Pancreas (tissue), 10 donors: Measurements from ENCODE around the gene DEFB129. TPM values are rescaled to one million over a fixed set of nuclear protein-coding genes. Genes with fewer than 3 reads are reported as not detected.
"Not testable (repeated sequence)": the region's sequence is repeated elsewhere in the genome, so short reads cannot be mapped to it uniquely, and the experiment has no call there.

ENCODE experiments used
- ATAC-seq, 4 donors: fragments of 200-7000 bp; cut with Tn5 transposase; one replicate each; pipeline versions ENCODE4 v1.8.0 to v1.9.1; 2020; ENCODE audit warnings: mild to moderate bottlenecking in 4 of 4, moderate library complexity in 4 of 4
- DNase-seq, 6 donors: peaks; one replicate each; pipeline ENCODE4 v3.0.0-alpha.2; 2020
- FAIRE-seq: peaks from 2 replicates; lab custom pipeline; 2012; peaks lifted over from hg19 to GRCh38; lab: Jason Lieb, UNC
- H3K27ac ChIP-seq, 4 donors: fragments of 200-600 bp; sonication (generic); 1 replicate in 3 of 4; 2 replicates in 1 of 4; pipeline versions ENCODE4 v1.5.0 to v1.8.0; 2020
- H3K27me3 ChIP-seq, 4 donors: fragments of 200-600 bp; one replicate each; pipeline ENCODE4 v1.8.0; 2021
- H3K36me3 ChIP-seq, 3 donors: fragments of 200-600 bp; sonication (generic) in 1 of 3; one replicate each; pipeline versions ENCODE4 v1.5.0 to v1.8.0; 2020 to 2021
- H3K4me1 ChIP-seq, 3 donors: fragments of 200-600 bp; one replicate each; pipeline ENCODE4 v1.8.0; 2021
- H3K4me3 ChIP-seq, 4 donors: fragments of 200-600 bp; sonication (generic) in 2 of 4; one replicate each; pipeline versions ENCODE4 v1.5.0 to v1.8.0; 2020 to 2021
- H3K9me3 ChIP-seq, 4 donors: fragments of 200-600 bp; one replicate each; pipeline ENCODE4 v1.8.0; 2021
- CTCF ChIP-seq, 4 donors: fragments of 200-600 bp; sonication (generic) in 3 of 4; IDR thresholded peaks; one replicate each; pipeline versions ENCODE4 v1.5.0 to v1.8.0; 2021; ENCODE audit warnings: antibody characterized with exemption in 4 of 4
- WGBS, 2 donors: extraction: QIAGEN DNeasy Blood & Tissue Kit; methylation state at CpG; one replicate each; pipeline ENCODE4 v1.1.7; 2013; 5-methylcytosine and 5-hydroxymethylcytosine counted together
- intact Hi-C, 3 donors: fragments of 100-400 bp; cut with DNase I; formaldehyde crosslinking; loops; one replicate each; pipeline versions ENCODE4 v1.11.1 to v1.14.2; 2022
- polyA plus RNA-seq, 2 donors: library from polyadenylated mRNA; stranded (reverse); fragments of 200-250 nt; gene quantifications; one replicate each; pipeline ENCODE4 v1.2.3, GENCODE V29; 2013
- total RNA-seq, 6 donors: library from RNA; stranded (reverse); fragmentation: NEBNext Ultra II Directional in 4 of 6; extraction: Animal tissue kit (Norgen Biotek cat#: 25700) in 4 of 6; gene quantifications; one replicate each; pipeline versions ENCODE4 v1.2.1 to v1.2.4, GENCODE V29; 2021 to 2023
- donor health status: healthy with polysubstance abuse.
- donor health status: DM: no; HTN: no; CAD: no; lungs with moderate emphysema.
- donor health status: DM: no; HTN: no; CAD: no.
- donor health status: control.
- donor health status: control.
- donor health status: Bipolar disorder and iron deficiency.
- donor health status: DM: yes; HTN: yes; CAD: no.
- donor health status: DM: no; HTN: no; CAD: no.
- donor health status: DM: no; HTN: no; CAD: no.
- donor health status: DM: yes; HTN: yes; CAD: no.

Gene DEFB129
- total and polyA plus RNA-seq, 8 donors, result not detected

- 52 to 67% methylated on average over 1 of the region's 1 CpG for WGBS, 2 donors
- Histone ChIP-seq H3K4me1 (no peaks in the 10 kb centered on the region), H3K36me3 (no peaks in the 10 kb centered on the region), H3K4me3 (no peak overlapping the region), H3K9me3 (no peaks in the 10 kb centered on the region), H3K27me3 (no peaks in the 10 kb centered on the region), H3K27ac (no peak overlapping the region)
- ATAC-seq (no peak), FAIRE-seq (no peak), DNase-seq (no peak)
- intact Hi-C loops, result no loop called here
- no peak for TF ChIP-seq CTCF (IDR thresholded peaks at IDR 0.05)
Measured at GRCh38 chr20:221258-221830, 5.7 kb upstream of the DEFB129 start.

- 75 to 78% methylated on average over 3 of the region's 3 CpGs for WGBS, 2 donors
- H3K4me3 ChIP-seq, H3K27me3 ChIP-seq, H3K9me3 ChIP-seq, ATAC-seq, FAIRE-seq, H3K4me1 ChIP-seq, H3K27ac ChIP-seq, intact Hi-C loops, DNase-seq, H3K36me3 ChIP-seq: not testable (repeated sequence)
Measured at GRCh38 chr20:225879-226278, 1.2 kb upstream of the DEFB129 start.

- ATAC-seq (peak in 1 of 4 donors; percentile 32), FAIRE-seq (no peak), DNase-seq (no peak)
- Histone ChIP-seq H3K9me3 (no peaks in the 10 kb centered on the region), H3K4me3 (no peak overlapping the region), H3K27me3 (no peaks in the 10 kb centered on the region), H3K4me1 (no peaks in the 10 kb centered on the region), H3K36me3 (no peaks in the 10 kb centered on the region), H3K27ac (no peak overlapping the region)
- intact Hi-C loops, result no loop called here
- WGBS, 2 donors, result 70 to 73% methylated on average over 3 of the region's 3 CpGs
- no peak for TF ChIP-seq CTCF (IDR thresholded peaks at IDR 0.05)
Measured at GRCh38 chr20:227439-228105, 514 bp downstream of the DEFB129 start.

- Histone ChIP-seq H3K27me3 (no peaks in the 10 kb centered on the region), H3K36me3 (no peaks in the 10 kb centered on the region), H3K4me3 (no peak overlapping the region), H3K4me1 (no peaks in the 10 kb centered on the region), H3K9me3 (no peaks in the 10 kb centered on the region), H3K27ac (no peak overlapping the region)
- FAIRE-seq (no peak), ATAC-seq (peak in 2 of 4 donors; percentile 44 to 52), DNase-seq (no peak)
- intact Hi-C loops, result no loop called here
- TF ChIP-seq CTCF (IDR thresholded peaks at IDR 0.05), result no peak
- 57 to 62% methylated on average over 1 of the region's 1 CpG for WGBS, 2 donors
Measured at GRCh38 chr20:235891-236290, 8.8 kb downstream of the DEFB129 start.

- no peaks in the 10 kb centered on the region for H3K27me3 ChIP-seq
- FAIRE-seq (no peak), ATAC-seq (peak in 2 of 4 donors; percentile 72 to 89), DNase-seq (peak in 1 of 6 donors; percentile 22)
- no peak overlapping the region for H3K27ac ChIP-seq
- no peak overlapping the region for H3K4me3 ChIP-seq
- no peak for TF ChIP-seq CTCF (IDR thresholded peaks at IDR 0.05)
- no peaks in the 10 kb centered on the region for H3K9me3 ChIP-seq
- intact Hi-C loops, result no loop called here
- H3K4me1 ChIP-seq, result no peaks in the 10 kb centered on the region
- WGBS, 2 donors, result 70 to 78% methylated on average over 4 of the region's 4 CpGs
- no peaks in the 10 kb centered on the region for H3K36me3 ChIP-seq
Measured at GRCh38 chr20:237489-237888, 10.4 kb downstream of the DEFB129 start.
